ENCODE measurements around the gene RSPRY1.
A peak's percentile ranks its signal among the peaks of the same experiment; 100 is the strongest.

Gene RSPRY1

GRCh38 chr16:57240851-57241250, 54.7 kb downstream of the RSPRY1 start:
- Histone ChIP-seq H3K4me1 (ENCODE audit: control insufficient read depth, insufficient read depth, low read length) (peaks cover under 1% of the 10 kb centered on the region), H3K9ac (ENCODE audit: low read length) (no peak overlapping the region), H3K27me3 (ENCODE audit: control insufficient read depth, insufficient read depth, low read length) (no peaks in the 10 kb centered on the region), H3K4me3 (ENCODE audit: low read length) (no peak overlapping the region), H3K27ac (ENCODE audit: low read depth, low read length) (no peak overlapping the region), H3K36me3 (ENCODE audit: control insufficient read depth, insufficient read depth, low read length) (peaks cover 2% of the 10 kb centered on the region)

- H3K4me3 ChIP-seq (ENCODE audit: low read length) = no peak overlapping the region
- no peaks in the 10 kb centered on the region for H3K36me3 ChIP-seq (ENCODE audit: control insufficient read depth, insufficient read depth, low read length)
- H3K9ac ChIP-seq (ENCODE audit: low read length) = no peak overlapping the region
- no peaks in the 10 kb centered on the region for H3K27me3 ChIP-seq (ENCODE audit: control insufficient read depth, insufficient read depth, low read length)
- H3K4me1 ChIP-seq (ENCODE audit: control insufficient read depth, insufficient read depth, low read length) = peaks cover 4% of the 10 kb centered on the region
- no peak overlapping the region for H3K27ac ChIP-seq (ENCODE audit: low read depth, low read length)
Observed at GRCh38 chr16:57242650-57243049, 56.5 kb downstream of the RSPRY1 start.

GRCh38 chr16:57244463-57244766, 58.3 kb downstream of the RSPRY1 start:
- H3K9ac ChIP-seq (ENCODE audit: low read length) = peak overlapping the region; percentile 17
- peak overlapping the region; percentile 51 for H3K4me3 ChIP-seq (ENCODE audit: low read length)
- H3K27me3 ChIP-seq (ENCODE audit: control insufficient read depth, insufficient read depth, low read length) = no peaks in the 10 kb centered on the region
- H3K36me3 ChIP-seq (ENCODE audit: control insufficient read depth, insufficient read depth, low read length) = peaks cover 3% of the 10 kb centered on the region
- peak overlapping the region; percentile 57 for H3K27ac ChIP-seq (ENCODE audit: low read depth, low read length)
- peaks cover 4% of the 10 kb centered on the region for H3K4me1 ChIP-seq (ENCODE audit: control insufficient read depth, insufficient read depth, low read length)

- Histone ChIP-seq H3K27me3 (ENCODE audit: control insufficient read depth, insufficient read depth, low read length) (no peaks in the 10 kb centered on the region), H3K36me3 (ENCODE audit: control insufficient read depth, insufficient read depth, low read length) (peaks cover 8% of the 10 kb centered on the region), H3K4me1 (ENCODE audit: control insufficient read depth, insufficient read depth, low read length) (peaks cover 4% of the 10 kb centered on the region), H3K9ac (ENCODE audit: low read length) (peak within 1 kb of the TSS; percentile 63), H3K4me3 (ENCODE audit: low read length) (peak within 1 kb of the TSS; percentile 73), H3K27ac (ENCODE audit: low read depth, low read length) (peak within 1 kb of the TSS; percentile 87)
Observed at GRCh38 chr16:57244767-57245471, 58.8 kb downstream of the RSPRY1 start, which contains the start of gene ARL2BP. TSS of gene ARL2BP (plus strand) at chr16:57245259. CDS start at chr16:57245368, 109 bp downstream.

GRCh38 chr16:57245472-57246113, 59.5 kb downstream of the RSPRY1 start:
- peaks cover 4% of the 10 kb centered on the region for H3K4me1 ChIP-seq (ENCODE audit: control insufficient read depth, insufficient read depth, low read length)
- H3K27ac ChIP-seq (ENCODE audit: low read depth, low read length) = peak overlapping the region; percentile 87
- peaks cover 10% of the 10 kb centered on the region for H3K36me3 ChIP-seq (ENCODE audit: control insufficient read depth, insufficient read depth, low read length)
- H3K9ac ChIP-seq (ENCODE audit: low read length) = peak overlapping the region; percentile 63
- H3K27me3 ChIP-seq (ENCODE audit: control insufficient read depth, insufficient read depth, low read length) = no peaks in the 10 kb centered on the region
- peak overlapping the region; percentile 73 for H3K4me3 ChIP-seq (ENCODE audit: low read length)

GRCh38 chr16:57251352-57251751, 65.2 kb downstream of the RSPRY1 start:
- H3K4me1 ChIP-seq (ENCODE audit: control insufficient read depth, insufficient read depth, low read length) = no peaks in the 10 kb centered on the region
- H3K36me3 ChIP-seq (ENCODE audit: control insufficient read depth, insufficient read depth, low read length) = peaks cover 23% of the 10 kb centered on the region
- H3K4me3 ChIP-seq (ENCODE audit: low read length) = no peak overlapping the region
- no peaks in the 10 kb centered on the region for H3K27me3 ChIP-seq (ENCODE audit: control insufficient read depth, insufficient read depth, low read length)
- no peak overlapping the region for H3K27ac ChIP-seq (ENCODE audit: low read depth, low read length)
- H3K9ac ChIP-seq (ENCODE audit: low read length) = no peak overlapping the region

DNA sequence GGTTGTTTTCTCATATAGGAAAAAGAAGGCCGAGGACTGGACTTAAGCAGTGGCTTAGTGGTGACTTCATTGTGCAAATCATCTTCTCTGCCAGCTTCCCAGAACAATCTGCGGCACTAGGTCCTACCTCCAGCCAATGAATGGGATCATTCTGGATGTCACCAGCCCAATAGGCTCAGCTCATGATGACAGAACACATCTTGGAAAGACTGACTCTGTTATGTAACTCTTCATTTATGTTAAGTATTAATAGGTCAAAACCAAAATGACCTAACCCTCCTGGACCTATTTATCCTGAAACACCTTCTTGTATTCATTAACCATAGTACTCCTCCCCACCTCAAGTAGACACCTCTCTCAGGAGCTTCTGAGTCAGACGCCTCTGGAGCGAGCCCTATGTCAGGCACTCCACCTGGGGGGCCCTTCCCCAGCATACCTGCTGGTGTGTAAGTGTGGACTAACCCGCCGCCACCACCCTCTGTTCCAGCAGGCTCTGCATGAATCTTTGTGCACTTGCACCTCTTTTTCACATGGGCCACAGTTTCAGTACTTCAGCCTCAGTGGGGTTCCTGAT, 66.1 kb downstream of the RSPRY1 start:
- H3K36me3 ChIP-seq (ENCODE audit: control insufficient read depth, insufficient read depth, low read length) = peaks cover 23% of the 10 kb centered on the region
- no peaks in the 10 kb centered on the region for H3K4me1 ChIP-seq (ENCODE audit: control insufficient read depth, insufficient read depth, low read length)
- H3K9ac ChIP-seq (ENCODE audit: low read length) = no peak overlapping the region
- H3K27ac ChIP-seq (ENCODE audit: low read depth, low read length) = no peak overlapping the region
- H3K27me3 ChIP-seq (ENCODE audit: control insufficient read depth, insufficient read depth, low read length) = no peaks in the 10 kb centered on the region
- no peak overlapping the region for H3K4me3 ChIP-seq (ENCODE audit: low read length)

GRCh38 chr16:57253466-57253865, 67.3 kb downstream of the RSPRY1 start:
- no peaks in the 10 kb centered on the region for H3K4me1 ChIP-seq (ENCODE audit: control insufficient read depth, insufficient read depth, low read length)
- no peaks in the 10 kb centered on the region for H3K27me3 ChIP-seq (ENCODE audit: control insufficient read depth, insufficient read depth, low read length)
- no peak overlapping the region for H3K27ac ChIP-seq (ENCODE audit: low read depth, low read length)
- H3K4me3 ChIP-seq (ENCODE audit: low read length) = no peak overlapping the region
- no peak overlapping the region for H3K9ac ChIP-seq (ENCODE audit: low read length)
- peaks cover 23% of the 10 kb centered on the region for H3K36me3 ChIP-seq (ENCODE audit: control insufficient read depth, insufficient read depth, low read length)

DNA sequence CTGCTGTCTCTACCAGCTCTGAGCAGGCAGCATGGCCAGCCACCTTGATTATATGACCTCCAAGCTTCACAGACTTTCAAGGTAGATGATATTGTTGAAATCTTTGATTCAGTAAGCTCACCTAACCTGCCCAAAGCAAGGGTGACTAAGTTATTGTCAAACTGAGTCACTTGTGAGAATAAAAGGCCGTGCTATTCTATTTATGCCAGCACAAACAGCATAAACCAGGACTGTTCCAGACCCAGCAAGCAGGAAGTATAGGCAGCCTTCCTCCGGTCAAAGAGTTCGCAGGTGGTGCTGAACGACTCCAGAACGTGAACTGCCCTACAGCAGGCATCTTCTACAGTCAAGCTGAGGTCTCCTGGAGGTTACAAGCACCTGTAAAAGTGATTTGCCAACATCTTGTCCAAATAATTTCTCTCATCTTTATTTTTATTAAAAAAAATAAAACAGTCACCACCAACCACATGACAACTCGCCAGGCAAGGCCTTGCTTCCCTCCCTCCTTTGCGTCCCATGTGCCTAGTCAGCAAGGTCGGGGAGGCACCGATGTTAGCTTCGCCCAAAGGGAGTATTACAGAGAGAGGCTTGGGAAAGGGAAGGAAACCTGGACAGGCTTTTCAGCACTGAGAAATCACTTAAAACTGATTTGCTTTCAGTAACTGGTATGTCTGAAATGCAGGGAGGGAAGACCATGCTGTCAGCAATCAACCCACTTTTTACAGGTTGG, 69.7 kb downstream of the RSPRY1 start:
- H3K4me3 ChIP-seq (ENCODE audit: low read length) = no peak overlapping the region
- H3K36me3 ChIP-seq (ENCODE audit: control insufficient read depth, insufficient read depth, low read length) = peaks cover 13% of the 10 kb centered on the region
- H3K27ac ChIP-seq (ENCODE audit: low read depth, low read length) = no peak overlapping the region
- H3K4me1 ChIP-seq (ENCODE audit: control insufficient read depth, insufficient read depth, low read length) = no peaks in the 10 kb centered on the region
- H3K27me3 ChIP-seq (ENCODE audit: control insufficient read depth, insufficient read depth, low read length) = no peaks in the 10 kb centered on the region
- H3K9ac ChIP-seq (ENCODE audit: low read length) = no peak overlapping the region

GRCh38 chr16:57256601-57257395, 70.7 kb downstream of the RSPRY1 start:
- Histone ChIP-seq H3K9ac (ENCODE audit: low read length) (no peak overlapping the region), H3K36me3 (ENCODE audit: control insufficient read depth, insufficient read depth, low read length) (peaks cover 11% of the 10 kb centered on the region), H3K27ac (ENCODE audit: low read depth, low read length) (no peak overlapping the region), H3K27me3 (ENCODE audit: control insufficient read depth, insufficient read depth, low read length) (no peaks in the 10 kb centered on the region), H3K4me3 (ENCODE audit: low read length) (no peak overlapping the region), H3K4me1 (ENCODE audit: control insufficient read depth, insufficient read depth, low read length) (no peaks in the 10 kb centered on the region)

GRCh38 chr16:57257455-57258070, 71.4 kb downstream of the RSPRY1 start:
- no peak overlapping the region for H3K4me3 ChIP-seq (ENCODE audit: low read length)
- no peaks in the 10 kb centered on the region for H3K4me1 ChIP-seq (ENCODE audit: control insufficient read depth, insufficient read depth, low read length)
- peaks cover 9% of the 10 kb centered on the region for H3K36me3 ChIP-seq (ENCODE audit: control insufficient read depth, insufficient read depth, low read length)
- H3K9ac ChIP-seq (ENCODE audit: low read length) = no peak overlapping the region
- H3K27ac ChIP-seq (ENCODE audit: low read depth, low read length) = no peak overlapping the region
- H3K27me3 ChIP-seq (ENCODE audit: control insufficient read depth, insufficient read depth, low read length) = no peaks in the 10 kb centered on the region

Measured in rectal smooth muscle tissue (tissue), 1 donor.